Measurements from ENCODE around the gene PRMT1.
A peak's percentile ranks its signal among the peaks of the same experiment; 100 is the strongest.

PRMT1 gene

GRCh38 chr19:49687566-49688316, 10.7 kb downstream of the PRMT1 start:
- FAIRE-seq = no peak
- DNase-seq (ENCODE audit: insufficient read length, low spot score) = no peak

- FAIRE-seq = no peak
- no peak for DNase-seq (ENCODE audit: insufficient read length, low spot score)
These were observed 11.6 kb downstream of the PRMT1 start for GRCh38 chr19:49688531-49689132.

- no peak for DNase-seq (ENCODE audit: insufficient read length, low spot score)
- no peak for FAIRE-seq
These were observed 12.3 kb downstream of the PRMT1 start, which contains the start of gene ADM5 for GRCh38 chr19:49689133-49690078. TSS of gene ADM5 (plus strand) at chr19:49689594. CDS start at chr19:49689838, 244 bp downstream.

GRCh38 chr19:49690079-49690655, 13.1 kb downstream of the PRMT1 start:
- no peak for FAIRE-seq
- DNase-seq (ENCODE audit: insufficient read length, low spot score) = no peak

- DNase-seq (ENCODE audit: insufficient read length, low spot score) (no peak), FAIRE-seq (no peak)
These were observed 13.7 kb downstream of the PRMT1 start, which contains the start of gene CPT1C for GRCh38 chr19:49690656-49691242. TSS of gene CPT1C (plus strand) at chr19:49691116. CDS start at chr19:49692253, 1,137 bp downstream.

GRCh38 chr19:49691243-49692146, 14.4 kb downstream of the PRMT1 start:
- DNase-seq (ENCODE audit: insufficient read length, low spot score) (no peak), FAIRE-seq (no peak)

- FAIRE-seq (no peak), DNase-seq (ENCODE audit: insufficient read length, low spot score) (no peak)
These were observed 15.1 kb downstream of the PRMT1 start for GRCh38 chr19:49692147-49692506.

- DNase-seq (ENCODE audit: insufficient read length, low spot score) (no peak), FAIRE-seq (no peak)
These were observed 19.0 kb downstream of the PRMT1 start for GRCh38 chr19:49696115-49696514.

GRCh38 chr19:49696865-49697264, 19.8 kb downstream of the PRMT1 start:
- DNase-seq (ENCODE audit: insufficient read length, low spot score) (no peak), FAIRE-seq (no peak)

- DNase-seq (ENCODE audit: insufficient read length, low spot score) = no peak
- FAIRE-seq = no peak
These were observed 22.3 kb downstream of the PRMT1 start for GRCh38 chr19:49699364-49699763.

- DNase-seq (ENCODE audit: insufficient read length, low spot score) (no peak), FAIRE-seq (no peak)
These were observed 23.5 kb downstream of the PRMT1 start for GRCh38 chr19:49700563-49700962.

GRCh38 chr19:49701271-49701786, 24.3 kb downstream of the PRMT1 start:
- FAIRE-seq = no peak
- DNase-seq (ENCODE audit: insufficient read length, low spot score) = no peak

- no peak for FAIRE-seq
- DNase-seq (ENCODE audit: insufficient read length, low spot score) = no peak
These were observed 28.0 kb downstream of the PRMT1 start for GRCh38 chr19:49704888-49705642.

- no peak for FAIRE-seq
- DNase-seq (ENCODE audit: insufficient read length, low spot score) = no peak
These were observed 28.8 kb downstream of the PRMT1 start for GRCh38 chr19:49705919-49706318.

GRCh38 chr19:49710372-49710951, 33.4 kb downstream of the PRMT1 start:
- DNase-seq (ENCODE audit: insufficient read length, low spot score) = peak; percentile 29
- FAIRE-seq = no peak

GRCh38 chr19:49712397-49712859, 35.4 kb downstream of the PRMT1 start:
- FAIRE-seq (no peak), DNase-seq (ENCODE audit: insufficient read length, low spot score) (peak; percentile 17)

GRCh38 chr19:49713236-49713845, 36.3 kb downstream of the PRMT1 start:
- FAIRE-seq = no peak
- DNase-seq (ENCODE audit: insufficient read length, low spot score) = no peak

- no peak for FAIRE-seq
These were observed 39.1 kb downstream of the PRMT1 start for GRCh38 chr19:49716154-49716553.

More at GRCh38 chr19:49716154-49716553, 39.1 kb downstream of the PRMT1 start:
- no peak for DNase-seq (ENCODE audit: insufficient read length, low spot score)

Measured in HTR-8/SVneo (cell line).